Fibroblast of skin of right quadriceps (primary cell): ENCODE measurements around the gene HSFY1.
"Not testable (repeated sequence)": the region's sequence is repeated elsewhere in the genome, so short reads cannot be mapped to it uniquely, and the experiment has no call there.

Source experiments
- DNase-seq: peaks from one replicate; pipeline ENCODE4 v3.0.0-alpha.2; 2013

Gene HSFY1, protein sequence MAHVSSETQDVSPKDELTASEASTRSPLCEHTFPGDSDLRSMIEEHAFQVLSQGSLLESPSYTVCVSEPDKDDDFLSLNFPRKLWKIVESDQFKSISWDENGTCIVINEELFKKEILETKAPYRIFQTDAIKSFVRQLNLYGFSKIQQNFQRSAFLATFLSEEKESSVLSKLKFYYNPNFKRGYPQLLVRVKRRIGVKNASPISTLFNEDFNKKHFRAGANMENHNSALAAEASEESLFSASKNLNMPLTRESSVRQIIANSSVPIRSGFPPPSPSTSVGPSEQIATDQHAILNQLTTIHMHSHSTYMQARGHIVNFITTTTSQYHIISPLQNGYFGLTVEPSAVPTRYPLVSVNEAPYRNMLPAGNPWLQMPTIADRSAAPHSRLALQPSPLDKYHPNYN

GRCh38 chrY:18546420-18546819 is at the start of gene HSFY1:
Gene HSFY1 (plus strand): TSS chrY:18546720. CDS start chrY:18546788, 68 bp downstream.
- not testable (repeated sequence) for DNase-seq

- not testable (repeated sequence) for DNase-seq
Measured at GRCh38 chrY:18504266-18504665, 42.3 kb upstream of the HSFY1 start.

DNA sequence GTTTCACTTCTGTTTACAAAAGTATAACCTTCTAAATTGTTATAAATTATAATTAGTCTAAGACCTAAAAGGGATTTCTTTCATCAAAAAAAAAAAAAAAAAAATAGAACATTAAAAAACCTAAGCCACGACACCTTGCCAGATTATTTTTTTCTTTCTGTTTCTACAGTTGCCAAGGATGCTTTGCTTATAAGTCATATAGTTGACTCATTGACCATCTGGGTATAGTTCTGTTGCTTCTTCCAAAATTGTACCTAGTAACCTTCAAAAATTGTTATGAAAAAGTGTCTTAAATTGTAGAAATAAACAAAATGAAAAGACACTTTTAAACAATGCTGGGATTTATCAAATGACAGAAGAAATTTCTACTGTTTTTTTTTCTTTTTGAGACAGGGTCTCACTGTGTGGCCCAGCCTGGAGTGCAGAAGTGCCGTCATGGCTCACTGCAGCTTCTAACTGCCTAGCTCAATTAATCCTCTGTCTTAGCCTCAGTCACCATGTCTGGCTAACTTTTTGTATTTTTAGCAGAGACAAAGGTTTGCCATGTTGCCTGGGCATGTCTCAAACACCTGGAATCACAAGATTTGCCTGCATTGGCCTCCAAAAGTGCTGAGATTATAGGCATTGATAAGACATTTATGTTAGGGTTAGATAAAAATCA is 15.4 kb upstream of the HSFY1 start:
- not testable (repeated sequence) for DNase-seq

DNA sequence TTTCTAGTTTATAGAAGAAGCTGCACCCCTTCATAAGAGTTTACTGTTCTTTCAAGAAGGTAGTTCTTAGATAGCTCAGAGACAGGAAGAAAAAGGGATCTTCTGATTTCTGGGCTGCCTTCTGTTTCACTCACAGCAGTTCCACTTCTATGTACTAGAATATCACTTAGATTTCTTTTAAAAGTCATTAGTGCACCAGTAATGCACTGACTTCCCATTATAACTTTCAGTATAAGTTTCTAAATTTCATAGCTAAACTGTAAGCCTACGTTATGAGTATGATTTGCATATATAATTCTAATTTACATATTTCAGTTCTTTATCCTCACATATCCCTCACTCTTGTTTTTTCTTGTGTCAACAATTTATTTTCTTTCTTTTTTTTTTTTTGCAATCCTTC is 7.6 kb upstream of the HSFY1 start:
- not testable (repeated sequence) for DNase-seq

GRCh38 chrY:18553132-18553531 is 6.6 kb downstream of the HSFY1 start:
- DNase-seq, result not testable (repeated sequence)

GRCh38 chrY:18565915-18566314 is 19.4 kb downstream of the HSFY1 start:
- DNase-seq, result not testable (repeated sequence)
